ENCODE results near the gene ZNF277.

ZNF277 gene, protein sequence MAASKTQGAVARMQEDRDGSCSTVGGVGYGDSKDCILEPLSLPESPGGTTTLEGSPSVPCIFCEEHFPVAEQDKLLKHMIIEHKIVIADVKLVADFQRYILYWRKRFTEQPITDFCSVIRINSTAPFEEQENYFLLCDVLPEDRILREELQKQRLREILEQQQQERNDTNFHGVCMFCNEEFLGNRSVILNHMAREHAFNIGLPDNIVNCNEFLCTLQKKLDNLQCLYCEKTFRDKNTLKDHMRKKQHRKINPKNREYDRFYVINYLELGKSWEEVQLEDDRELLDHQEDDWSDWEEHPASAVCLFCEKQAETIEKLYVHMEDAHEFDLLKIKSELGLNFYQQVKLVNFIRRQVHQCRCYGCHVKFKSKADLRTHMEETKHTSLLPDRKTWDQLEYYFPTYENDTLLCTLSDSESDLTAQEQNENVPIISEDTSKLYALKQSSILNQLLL

DNA sequence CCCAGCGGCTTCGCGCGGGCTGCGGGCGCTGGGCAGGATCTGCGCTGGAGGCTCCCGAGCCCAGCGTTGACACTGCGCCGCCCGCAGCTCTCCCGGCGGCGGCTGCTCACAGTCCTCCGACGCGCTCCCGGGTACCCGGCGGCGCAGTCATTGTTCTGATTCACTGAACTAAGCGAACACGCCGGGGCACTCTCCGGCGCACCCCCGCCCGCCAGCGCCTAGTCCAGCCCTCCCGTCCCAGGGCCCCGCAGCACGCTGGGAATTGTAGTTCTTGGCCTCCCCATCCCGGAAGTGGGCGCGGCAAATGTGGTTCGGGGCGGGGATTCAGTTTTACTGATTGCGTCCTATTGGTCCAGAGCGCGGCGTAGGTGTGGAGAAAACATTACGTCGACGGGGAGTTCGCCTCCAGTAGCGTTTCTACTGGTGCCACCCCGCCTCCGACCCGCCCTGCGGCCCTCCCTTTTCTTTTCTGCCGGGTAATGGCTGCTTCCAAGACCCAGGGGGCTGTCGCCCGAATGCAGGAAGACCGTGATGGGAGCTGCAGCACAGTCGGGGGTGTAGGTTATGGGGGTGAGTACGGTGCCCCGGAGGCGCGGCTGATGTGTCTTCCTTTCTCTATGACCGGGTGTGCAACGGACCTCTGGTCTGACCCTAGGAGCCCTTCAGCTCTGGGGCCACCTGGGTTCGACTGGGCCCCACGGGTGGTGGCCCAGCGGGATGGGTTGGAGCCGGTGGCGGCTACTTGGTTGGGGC is at the start of gene ZNF277, which contains the start of gene DOCK4:
Gene ZNF277 (plus strand): TSS at position 458 of the 753 bp plus-strand sequence. CDS start 22 bp downstream, at position 480.
Gene DOCK4 (minus strand): TSS at position 162 of the 753 bp plus-strand sequence. CDS start 261 bp downstream, outside the sequence.
- DNase-seq, result peak; percentile 94 to 95

DNA sequence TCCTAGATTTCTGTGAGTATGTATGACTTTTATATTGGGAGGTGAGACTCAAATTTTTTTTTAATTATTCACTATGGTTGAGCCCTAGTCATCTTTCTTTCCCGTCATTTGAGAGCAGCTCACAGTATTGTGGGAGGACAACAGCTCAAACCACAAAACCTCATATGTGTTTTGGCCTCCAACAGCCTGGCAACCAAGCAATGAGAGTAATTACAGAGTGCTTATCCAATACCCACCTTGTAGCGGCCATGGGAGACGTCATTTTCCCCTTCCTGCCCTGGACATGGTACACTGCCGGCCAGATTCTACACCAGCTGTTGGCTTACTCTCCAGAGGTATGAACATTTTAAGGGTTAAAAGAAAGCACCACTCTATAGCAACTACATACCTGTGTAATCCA is 49.4 kb upstream of the ZNF277 start:
- no peak for DNase-seq

DNA sequence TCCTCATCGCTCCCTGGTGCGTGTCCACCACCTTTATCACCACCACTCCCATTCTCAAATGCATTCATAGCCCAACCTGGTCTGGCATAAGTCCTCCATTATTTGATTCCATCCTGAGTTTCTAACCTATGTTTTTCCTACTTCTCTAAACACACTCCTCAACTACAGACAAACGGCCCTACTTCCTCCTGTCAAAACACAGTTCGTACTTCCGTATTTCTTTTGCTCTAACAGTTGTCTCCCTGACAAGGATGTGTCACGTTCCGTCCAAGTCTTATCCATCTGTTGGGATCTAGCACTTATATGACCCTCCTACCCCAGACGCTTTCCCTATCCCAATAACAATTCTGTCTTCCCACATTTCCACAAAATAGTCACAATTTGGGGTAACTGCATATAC is 47.1 kb upstream of the ZNF277 start:
- peak; percentile 69 to 85 for DNase-seq

DNA sequence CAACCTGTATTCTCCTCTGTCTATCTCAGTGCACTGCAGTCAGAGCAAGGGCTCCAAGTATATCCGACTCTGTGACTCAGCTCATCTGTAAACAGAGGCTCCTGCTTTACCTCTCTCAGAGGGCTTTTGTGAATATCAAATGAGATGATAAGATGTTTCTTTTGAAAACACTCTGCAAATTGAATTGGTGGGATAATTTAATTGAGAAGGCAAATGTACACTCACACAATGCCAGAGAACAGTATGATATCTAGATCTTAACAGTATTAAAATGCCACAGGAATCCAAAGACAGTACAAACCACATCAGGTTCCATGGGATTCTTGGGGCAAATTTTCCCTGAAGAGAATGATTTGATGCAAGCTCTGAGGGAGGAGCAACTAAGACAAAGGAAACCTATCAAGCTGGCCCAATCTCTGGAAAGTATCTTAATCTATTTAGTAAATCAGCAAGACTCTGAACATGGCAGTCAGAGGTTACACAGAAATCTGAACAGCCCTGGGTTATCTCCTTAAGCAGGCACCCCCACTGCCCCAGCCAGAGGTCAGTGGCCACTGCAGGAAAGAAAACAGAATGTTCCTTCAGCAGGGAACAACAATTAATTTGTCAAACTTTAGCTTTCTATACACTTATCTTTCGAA is 46.2 kb upstream of the ZNF277 start:
- no peak for DNase-seq

DNA sequence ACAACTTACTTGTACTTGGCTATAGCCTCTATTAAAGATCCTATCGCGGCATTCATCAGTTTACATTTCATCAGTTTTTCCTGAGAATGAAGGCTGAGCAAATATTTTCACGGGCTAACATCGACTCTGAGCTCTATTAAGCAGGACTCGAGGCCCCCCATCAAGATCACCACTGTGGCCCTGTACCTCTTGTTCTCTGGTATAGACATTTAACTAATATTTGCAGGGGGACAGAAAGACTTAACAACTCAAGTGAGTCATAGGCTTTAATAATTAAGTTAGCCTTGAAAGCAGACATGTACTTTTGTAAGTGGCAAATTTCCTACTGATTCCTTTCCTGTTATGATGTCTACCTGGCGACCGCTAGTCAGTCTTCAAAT is 45.7 kb upstream of the ZNF277 start:
- no peak for DNase-seq

DNA sequence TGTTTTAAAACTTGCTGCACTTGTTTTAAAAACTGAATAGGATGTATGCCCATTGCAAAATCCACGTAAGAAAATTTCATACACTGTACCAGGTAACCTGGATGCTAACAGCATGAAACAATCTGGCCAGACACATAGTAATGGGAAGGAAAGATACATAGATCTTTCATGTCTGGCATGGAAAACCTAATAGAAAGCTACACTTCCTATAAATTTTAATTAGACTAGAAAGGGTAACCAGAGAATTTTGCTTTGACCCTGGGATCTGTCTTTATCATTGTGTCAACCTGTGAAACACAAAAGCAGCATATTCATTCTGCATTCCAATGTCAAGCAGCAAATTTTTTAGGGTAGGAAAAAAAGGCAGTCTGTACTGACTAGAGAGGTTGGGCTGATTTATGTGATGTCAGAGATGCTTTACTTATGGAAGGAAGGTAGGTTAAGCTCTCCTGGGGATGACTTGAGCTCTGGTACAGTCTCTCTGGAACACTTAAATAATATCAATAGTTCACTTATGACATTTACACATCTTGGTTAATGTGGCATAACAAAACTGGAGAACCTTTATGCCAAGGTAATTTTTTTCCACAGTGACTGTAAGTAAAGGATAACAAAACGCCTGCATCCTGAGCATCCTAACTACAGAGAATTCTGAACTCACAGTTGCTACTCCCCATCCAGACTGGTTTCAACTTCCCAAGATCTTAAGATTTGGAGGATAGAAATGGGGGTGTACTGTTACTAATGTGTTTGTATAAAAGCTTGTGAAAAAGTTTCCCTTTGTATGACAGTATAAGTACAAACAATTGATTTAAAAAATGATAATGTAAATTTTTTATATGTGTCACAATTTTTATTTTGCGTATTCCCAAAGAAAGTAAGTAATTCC is 45.0 kb upstream of the ZNF277 start:
- DNase-seq, result no peak

DNA sequence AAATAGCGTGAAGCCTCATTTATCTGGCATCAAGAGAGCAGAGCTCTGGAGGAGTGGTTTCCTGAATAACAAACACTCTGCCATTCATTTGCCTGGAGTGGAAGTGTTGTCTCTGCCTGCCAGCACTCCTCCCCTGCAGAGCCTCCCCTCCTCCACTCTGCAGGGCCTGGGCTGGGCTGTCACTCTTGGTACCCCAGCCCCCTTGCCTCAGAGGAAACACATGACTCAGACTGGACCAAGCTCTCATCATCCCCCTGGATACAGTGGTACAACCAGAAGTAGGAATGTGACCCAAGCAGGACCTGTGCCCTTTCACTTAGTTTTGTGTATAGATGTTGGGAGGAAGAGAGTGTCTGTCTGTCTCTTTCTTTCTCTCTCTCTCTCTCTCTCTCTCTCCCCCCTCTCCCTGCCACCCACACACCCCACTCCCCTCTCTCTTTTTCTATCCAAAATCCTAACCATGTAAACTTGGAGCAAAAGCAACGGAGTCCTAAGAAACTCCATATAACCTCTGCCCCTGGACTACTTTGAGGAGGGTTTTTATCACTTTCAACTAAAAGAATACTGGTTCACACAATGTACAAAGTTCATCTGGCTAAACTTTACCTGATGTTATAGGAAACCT is 44.2 kb upstream of the ZNF277 start:
- no peak for DNase-seq

DNA sequence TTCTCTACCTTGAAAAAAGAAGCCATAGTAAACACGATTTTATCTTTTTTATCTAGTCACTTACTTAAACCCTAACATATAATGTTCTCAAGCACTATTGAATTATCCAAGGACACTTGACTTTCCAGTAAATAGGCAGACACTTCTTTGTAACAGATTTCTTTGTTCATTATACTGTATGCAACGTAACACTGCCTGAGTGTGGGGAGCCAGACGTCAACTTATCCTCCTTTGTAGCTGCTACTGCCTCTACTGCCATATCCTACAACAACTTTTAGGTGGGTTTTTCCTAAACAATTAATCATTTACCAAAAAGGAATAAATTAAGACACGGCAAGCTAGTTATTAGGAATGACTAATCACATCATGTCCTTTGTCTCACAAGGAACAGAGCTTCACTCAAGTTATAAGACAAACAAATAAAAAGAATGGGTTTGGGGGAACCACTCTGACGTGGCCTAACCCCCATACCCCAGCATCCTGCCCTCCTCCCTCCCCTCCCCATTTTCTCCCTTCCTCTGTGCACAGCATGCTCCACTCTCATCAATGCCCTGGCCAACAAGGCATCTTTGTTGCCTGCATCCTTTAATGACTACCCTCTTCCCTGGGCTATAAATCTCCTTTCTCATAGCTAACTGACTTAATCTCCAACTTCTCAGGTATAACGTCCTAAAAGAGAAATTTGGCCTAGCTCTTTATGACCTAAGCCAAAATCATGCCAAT is 43.5 kb upstream of the ZNF277 start:
- DNase-seq, result no peak

DNA sequence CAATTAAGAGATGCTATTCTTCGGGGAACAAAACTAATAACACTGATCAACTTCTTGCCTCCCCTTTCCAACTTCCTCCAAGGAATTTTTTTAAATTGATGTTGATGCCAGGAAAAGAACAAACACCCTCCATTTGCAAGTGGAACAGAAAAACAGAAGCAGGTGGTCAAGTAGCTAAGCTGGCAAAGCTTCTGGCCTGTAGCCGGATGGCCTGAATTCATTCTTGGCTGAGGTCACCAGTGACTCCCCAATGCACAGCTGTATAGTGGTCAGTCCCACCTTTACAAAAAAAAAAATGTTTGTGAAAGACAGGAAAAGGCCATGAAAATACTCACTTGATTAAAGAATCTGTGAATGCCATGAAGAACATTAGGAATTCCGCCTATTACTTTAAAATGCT is 39.3 kb upstream of the ZNF277 start:
- DNase-seq, result no peak

DNA sequence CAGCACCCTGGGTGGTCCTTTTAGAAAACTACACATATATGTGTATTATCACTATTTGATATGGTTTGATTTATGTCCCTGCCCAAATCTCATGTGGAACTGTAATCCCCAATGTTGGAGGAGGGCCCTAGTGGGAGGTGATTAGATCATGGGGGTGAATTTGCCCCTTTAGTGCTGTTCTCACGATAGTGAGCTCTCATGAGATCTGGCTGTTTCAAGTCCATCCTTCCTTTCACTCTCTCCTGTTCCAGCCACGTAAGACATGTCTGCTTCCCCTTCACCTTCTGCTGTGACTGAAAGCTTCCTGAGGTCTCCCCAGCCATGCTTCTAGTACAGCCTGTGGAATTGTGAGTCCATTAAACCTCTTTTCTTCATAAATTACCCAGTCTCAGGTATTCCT is 37.6 kb upstream of the ZNF277 start:
- no peak for DNase-seq

DNA sequence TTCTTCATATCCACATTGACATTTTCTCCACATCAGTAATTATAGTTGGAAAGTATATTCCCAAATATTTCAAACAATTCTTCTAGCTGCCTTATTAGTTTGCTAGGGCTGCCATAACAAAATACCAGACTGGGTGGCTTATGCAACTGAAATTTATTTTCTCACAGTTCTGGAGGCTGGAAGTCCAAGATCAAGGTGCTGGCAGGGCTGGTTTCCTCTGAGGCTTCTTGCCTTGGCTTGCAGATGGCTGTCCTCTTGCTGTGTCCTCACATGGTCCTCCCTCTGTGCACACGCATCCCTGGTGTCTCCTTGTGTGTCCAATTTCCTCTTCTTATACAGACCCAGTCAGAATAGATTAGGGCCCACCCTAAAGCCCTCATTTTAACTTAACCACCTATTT is 34.8 kb upstream of the ZNF277 start:
- no peak for DNase-seq

DNA sequence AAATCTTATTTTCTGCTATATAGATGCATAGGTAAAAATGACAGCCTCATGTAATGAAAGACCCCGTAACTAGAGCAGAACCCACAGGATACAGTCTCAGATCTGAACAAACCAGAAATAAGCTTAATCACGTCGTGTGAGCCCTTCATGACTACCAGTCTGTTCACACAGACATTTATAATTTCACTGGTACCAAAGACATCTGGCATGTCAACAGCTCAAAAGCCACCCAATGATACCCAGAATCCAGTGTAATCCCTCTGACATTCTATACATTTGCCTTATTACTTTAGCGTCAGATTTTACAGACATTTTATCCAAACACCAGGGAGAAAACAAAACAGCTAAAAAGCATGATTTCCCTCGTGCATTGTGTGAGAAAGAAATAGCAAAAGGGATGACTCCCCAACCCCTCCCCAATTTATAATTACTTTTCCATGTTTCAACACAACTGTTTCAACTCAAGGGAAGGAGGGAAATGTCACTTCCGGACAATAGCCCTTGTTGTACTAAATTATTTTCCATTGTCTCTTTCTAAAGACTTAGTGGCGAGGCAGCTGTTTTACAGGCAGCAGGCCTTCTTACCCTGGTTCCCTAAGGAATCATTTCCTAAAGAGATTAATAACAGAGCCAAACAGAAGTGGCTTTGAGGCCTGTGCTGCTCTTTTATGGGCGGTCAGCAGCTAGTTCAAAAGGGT is 33.5 kb upstream of the ZNF277 start:
- no peak for DNase-seq

DNA sequence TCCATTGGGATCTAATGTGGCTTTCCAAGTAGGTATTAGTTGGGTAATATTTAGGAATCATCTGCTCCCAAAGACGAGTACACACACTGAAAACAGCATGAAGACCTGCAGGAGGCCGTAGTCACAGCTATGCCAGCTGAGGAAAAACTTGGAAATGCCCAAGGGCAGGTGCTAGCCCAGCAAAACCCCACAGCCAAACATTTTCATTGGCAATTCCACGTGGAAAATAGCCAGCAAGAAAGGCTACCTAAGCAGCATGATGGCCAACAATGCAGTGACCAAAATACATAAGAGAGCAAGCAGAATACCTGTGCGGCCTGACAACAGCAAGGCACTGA is 33.0 kb upstream of the ZNF277 start:
- DNase-seq, result no peak

DNA sequence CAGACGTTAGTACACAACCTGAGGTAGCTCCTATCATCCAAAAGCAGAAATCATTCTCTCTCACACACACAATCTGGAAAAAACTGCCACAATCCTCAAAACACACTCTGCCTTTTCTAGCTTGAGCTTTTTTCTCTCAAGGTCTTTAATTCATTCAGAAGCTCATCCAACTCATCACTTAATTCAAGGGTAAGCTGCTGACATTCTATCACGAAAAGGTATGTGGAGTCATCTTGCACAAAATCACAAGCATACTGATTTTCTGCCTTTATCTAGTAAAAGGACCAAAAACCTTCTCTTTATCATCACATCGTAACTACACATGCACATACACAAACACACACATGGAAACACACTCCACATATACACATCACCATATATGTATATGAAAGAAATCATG is 32.3 kb upstream of the ZNF277 start:
- no peak for DNase-seq

DNA sequence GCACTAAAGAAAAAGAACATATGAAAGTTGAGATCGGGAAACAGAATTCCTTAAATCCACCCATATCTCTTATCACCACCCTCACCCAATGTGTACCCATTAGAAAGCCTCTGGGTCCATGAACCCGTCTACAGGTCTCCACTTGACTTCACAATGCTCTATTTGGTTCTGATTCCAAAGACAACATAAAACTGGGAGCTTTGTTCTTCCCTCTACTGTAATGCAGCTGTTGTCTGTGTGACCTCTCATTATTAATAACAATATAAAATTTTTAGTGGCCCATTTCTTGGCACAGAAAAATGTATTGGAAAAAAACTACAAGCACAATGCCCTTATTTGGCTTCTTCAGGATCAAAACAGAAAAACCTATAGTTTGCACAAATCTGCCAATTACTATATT is 30.3 kb upstream of the ZNF277 start:
- no peak for DNase-seq

DNA sequence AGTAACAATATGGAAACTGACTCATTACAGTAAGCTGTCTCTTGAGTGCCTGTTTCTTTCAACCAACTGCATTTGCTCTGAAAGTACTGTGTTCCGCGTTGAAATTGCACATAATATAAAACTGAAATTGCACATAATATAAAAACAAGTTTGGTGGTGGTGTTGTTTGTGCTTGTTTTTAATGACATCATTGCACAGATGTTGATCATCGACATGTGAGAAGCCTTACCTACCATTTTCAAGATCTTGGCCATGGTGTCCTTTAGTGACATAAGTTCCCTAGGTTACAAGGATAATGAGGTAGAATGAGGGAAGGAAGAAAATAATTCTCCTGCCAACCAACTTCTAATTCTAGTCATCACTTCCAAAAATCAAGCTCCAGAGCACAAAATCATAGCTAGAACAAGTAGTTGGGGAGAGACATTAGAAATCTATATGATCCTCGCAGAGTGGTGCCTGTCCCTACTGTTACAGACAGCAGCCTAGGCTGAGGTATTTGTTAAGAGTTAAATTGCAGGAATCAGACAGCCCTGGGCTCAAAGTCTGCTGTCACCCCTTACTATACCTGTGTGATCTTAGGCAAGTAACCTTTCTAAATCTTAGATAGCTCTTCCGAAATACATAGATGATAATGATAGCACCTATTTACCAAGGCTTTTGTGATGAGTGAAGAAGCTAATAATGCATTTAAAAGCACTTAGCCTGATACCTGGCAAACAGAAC is 29.6 kb upstream of the ZNF277 start:
- DNase-seq, result no peak

DNA sequence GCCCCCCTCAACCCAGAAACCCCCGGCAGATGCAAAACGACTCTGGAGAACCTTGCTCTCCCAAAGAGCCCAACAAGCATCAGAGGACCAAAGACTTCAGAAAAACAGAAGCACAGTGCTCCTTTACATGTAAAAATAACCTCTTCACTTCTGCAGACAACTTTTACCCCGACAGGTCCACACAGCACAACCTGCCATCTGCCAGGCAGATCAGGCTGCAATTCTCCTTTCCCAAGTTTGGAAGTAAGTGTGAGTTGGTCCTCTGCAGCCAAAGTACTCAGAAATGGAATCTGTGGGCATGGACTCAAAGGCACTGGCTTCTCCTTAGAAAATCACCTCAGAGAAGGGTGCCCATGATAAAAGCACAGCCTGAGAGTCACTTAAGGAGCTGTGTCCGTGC is 26.3 kb upstream of the ZNF277 start:
- no peak for DNase-seq

DNA sequence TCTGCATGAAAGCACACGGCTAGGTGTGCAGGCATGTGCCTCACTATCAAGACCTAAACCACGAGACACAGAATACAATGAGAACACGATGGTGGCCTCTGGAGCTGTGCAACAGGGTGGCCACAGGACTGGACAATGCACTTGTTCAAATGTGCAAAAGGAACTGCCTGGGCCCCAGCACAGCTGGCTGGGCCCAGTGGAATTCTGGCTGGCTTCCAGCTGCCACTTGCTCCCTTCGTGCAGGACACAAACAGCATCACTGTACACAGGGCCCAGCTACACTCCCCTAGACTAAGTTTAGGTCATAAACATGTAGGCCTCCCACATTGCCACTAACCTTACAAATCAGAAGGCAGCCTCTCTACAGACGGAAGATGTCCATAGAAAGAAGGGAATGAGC is 23.7 kb upstream of the ZNF277 start:
- no peak for DNase-seq

DNA sequence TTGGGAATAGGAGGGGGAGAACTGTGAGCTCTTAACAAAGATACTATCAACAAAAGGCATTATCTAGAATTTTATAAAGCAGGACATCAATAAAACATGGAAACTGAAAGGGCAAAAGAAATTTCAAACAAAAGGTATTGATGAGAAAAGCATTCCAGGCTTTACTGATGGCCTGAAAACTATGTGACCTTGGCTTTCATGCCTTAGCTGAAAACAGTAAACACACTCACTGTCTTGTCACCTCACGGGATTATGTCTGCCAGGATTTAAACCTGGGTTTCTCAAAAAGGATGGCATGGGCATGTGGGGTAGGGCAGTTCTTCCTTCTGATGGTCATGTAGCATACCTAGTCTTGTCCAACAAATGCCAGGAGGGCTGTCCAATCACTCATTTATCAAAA is 23.2 kb upstream of the ZNF277 start:
- no peak for DNase-seq

DNA sequence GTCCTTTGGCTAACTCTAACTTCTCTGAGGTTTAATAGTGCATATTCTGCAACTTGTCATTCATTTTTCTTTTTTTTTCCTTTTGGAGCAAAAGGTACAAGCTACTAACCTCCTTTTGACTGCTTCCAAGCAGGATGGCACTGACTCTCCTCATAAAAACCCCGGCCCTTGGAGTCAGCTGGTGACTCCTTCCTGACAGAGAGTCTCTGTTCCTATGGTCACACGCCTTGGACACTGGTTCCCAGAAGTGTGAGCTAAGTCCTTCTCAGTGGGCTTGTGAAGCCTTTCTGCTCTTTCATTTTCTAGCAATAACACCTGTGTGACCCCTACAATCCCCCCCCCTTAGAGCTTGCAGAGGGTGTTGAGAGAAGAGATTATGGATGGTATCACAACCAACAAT is 22.0 kb upstream of the ZNF277 start:
- DNase-seq, result no peak

All from AML-193 (cell line).